ENCODE data around the gene SPIRE1. TPM values are rescaled to one million over a fixed set of nuclear protein-coding genes. Genes with fewer than 3 reads are reported as not detected.

The SPIRE1 gene
- total RNA-seq, 5 donors from 2014 or later (not counting 1 experiment from before 2014, with no cell fraction given): 1.1 to 2.9 (median 1.4) TPM

DNA sequence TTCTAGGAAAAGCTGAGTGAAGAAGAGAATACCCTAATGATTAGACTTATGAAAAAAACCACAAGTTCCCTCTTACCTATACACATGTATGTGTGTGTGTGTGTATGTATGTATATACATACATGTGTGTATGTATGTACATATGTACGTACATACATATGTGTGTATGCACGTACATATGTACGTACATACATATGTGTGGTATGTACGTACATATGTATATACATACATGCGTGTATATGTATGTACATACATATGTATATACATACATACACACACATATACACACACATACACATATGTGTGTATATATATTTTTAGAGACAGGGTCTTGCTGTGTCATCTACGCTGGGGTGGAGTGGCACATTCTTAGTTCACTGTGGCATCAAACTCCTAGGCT is 196.6 kb downstream of the SPIRE1 start:
- POLR2A ChIA-PET: interaction anchor here in 1 of 2 donors (0.7 kb wide), 1 partner anchor 61 kb away, joined by 4 read pairs; no protein-coding TSS in a partner anchor
- H3K4me3 Mint-ChIP-seq: no peak overlapping the region
- H3K4me1 Mint-ChIP-seq: no peaks in the 10 kb centered on the region
- H3K36me3 Mint-ChIP-seq: no peaks in the 10 kb centered on the region
- CTCF ChIA-PET: no interaction called here
- ATAC-seq (replicated peaks in 1 of 4): no peak
- no peaks in the 10 kb centered on the region for H3K27me3 Mint-ChIP-seq
- no peak for DNase-seq
- H3K27ac ChIP-seq (ENCODE audit: low read length): no peak overlapping the region
- no peak overlapping the region for H3K27ac Mint-ChIP-seq
- no peaks in the 10 kb centered on the region for H3K9me3 Mint-ChIP-seq
- H3K4me1 ChIP-seq (ENCODE audit: control insufficient read depth in 1 of 2, extremely low read depth in 1 of 2, insufficient read depth in 2 of 2, low read length in 2 of 2): no peaks in the 10 kb centered on the region
- no peaks in the 10 kb centered on the region for H3K27me3 ChIP-seq (replicated peaks in 1 of 2; ENCODE audit: control insufficient read depth in 2 of 2, extremely low read depth in 1 of 2, insufficient read depth in 2 of 2, low read length in 1 of 2)
- H3K36me3 ChIP-seq (ENCODE audit: control insufficient read depth in 2 of 2, extremely low read depth in 1 of 2, insufficient read depth in 1 of 2, low read length in 1 of 2): no peaks in the 10 kb centered on the region
- H3K9me3 ChIP-seq: no peaks in the 10 kb centered on the region
- WGBS (ENCODE audit: insufficient coverage): no CpG with 5 or more reads among the region's 6 CpGs
- no peak overlapping the region for H3K4me3 ChIP-seq (ENCODE audit: control insufficient read depth in 1 of 2, extremely low read depth in 1 of 2, low read length in 1 of 2)

DNA sequence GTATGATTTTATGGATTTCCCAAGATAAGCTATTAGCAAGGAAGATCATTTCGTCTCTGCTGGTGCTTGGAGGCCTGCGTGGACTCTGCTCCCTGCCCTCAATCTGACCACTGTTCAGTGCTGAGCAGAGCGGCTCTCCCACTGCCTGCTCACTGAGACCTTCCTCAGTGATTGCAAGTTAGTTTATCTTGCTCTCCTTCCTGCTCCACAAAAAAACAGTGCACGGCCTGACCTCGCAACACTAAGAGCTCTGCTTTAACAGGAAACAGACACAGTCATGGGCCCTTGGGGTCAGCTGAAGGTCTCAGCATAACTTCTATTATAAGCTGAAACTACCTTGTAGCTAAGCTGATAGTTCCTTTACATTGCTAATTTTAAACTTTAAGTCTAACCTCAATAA is 197.0 kb downstream of the SPIRE1 start:
- POLR2A ChIA-PET: interaction anchor here (0.7 kb wide), 2 partner anchors 14 to 61 kb away, joined by 4 to 5 read pairs; no protein-coding TSS in a partner anchor
- H3K27me3 Mint-ChIP-seq: no peaks in the 10 kb centered on the region
- H3K27ac Mint-ChIP-seq: no peak overlapping the region

DNA sequence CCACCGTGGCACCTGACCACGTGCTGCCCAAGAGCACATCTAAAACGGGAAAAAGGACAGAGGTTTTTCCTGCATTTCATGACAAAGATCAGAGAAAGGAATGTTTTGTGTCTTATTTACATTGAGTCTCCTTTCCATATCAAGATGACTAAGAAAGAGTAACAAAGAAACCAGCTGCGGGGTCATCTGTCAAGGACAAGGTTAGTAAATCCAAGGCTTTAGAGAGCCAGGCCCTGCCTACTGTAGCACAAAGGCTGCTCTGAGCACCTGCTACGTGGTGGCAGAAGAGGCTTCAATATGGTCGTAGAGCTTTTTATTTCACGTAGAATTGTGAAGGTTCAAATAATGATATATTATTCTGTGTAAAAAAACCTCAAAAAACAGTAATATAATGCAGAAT is 199.1 kb downstream of the SPIRE1 start:
- DNase-seq (no peak), ATAC-seq (replicated peaks in 1 of 4) (no peak)
- no peaks in the 10 kb centered on the region for H3K27me3 Mint-ChIP-seq
- no CpG with 5 or more reads among the region's 7 CpGs for whole genome bisulfite sequencing (ENCODE audit: insufficient coverage)
- H3K4me3 ChIP-seq (ENCODE audit: control insufficient read depth in 1 of 2, extremely low read depth in 1 of 2, low read length in 1 of 2): no peak overlapping the region
- H3K4me1 Mint-ChIP-seq: no peaks in the 10 kb centered on the region
- no peaks in the 10 kb centered on the region for H3K9me3 ChIP-seq
- H3K27ac Mint-ChIP-seq: no peak overlapping the region
- ChIA-PET POLR2A (no interaction called here), CTCF (no interaction called here)
- no peaks in the 10 kb centered on the region for H3K36me3 Mint-ChIP-seq
- H3K27me3 ChIP-seq (replicated peaks in 1 of 2; ENCODE audit: control insufficient read depth in 2 of 2, extremely low read depth in 1 of 2, insufficient read depth in 2 of 2, low read length in 1 of 2): no peaks in the 10 kb centered on the region
- no peak overlapping the region for H3K27ac ChIP-seq (ENCODE audit: low read length)
- H3K9me3 Mint-ChIP-seq: no peaks in the 10 kb centered on the region
- H3K4me3 Mint-ChIP-seq: no peak overlapping the region
- no peaks in the 10 kb centered on the region for H3K4me1 ChIP-seq (ENCODE audit: control insufficient read depth in 1 of 2, extremely low read depth in 1 of 2, insufficient read depth in 2 of 2, low read length in 2 of 2)
- H3K36me3 ChIP-seq (ENCODE audit: control insufficient read depth in 2 of 2, extremely low read depth in 1 of 2, insufficient read depth in 1 of 2, low read length in 1 of 2): no peaks in the 10 kb centered on the region

More for the DNA sequence above, 197.0 kb downstream of the SPIRE1 start:
- CTCF ChIA-PET: no interaction called here
- no peaks in the 10 kb centered on the region for H3K9me3 ChIP-seq
- no peaks in the 10 kb centered on the region for H3K27me3 ChIP-seq (replicated peaks in 1 of 2; ENCODE audit: control insufficient read depth in 2 of 2, extremely low read depth in 1 of 2, insufficient read depth in 2 of 2, low read length in 1 of 2)
- DNase-seq (no peak), ATAC-seq (replicated peaks in 1 of 4) (no peak)
- H3K36me3 ChIP-seq (ENCODE audit: control insufficient read depth in 2 of 2, extremely low read depth in 1 of 2, insufficient read depth in 1 of 2, low read length in 1 of 2): no peaks in the 10 kb centered on the region
- H3K4me3 ChIP-seq (ENCODE audit: control insufficient read depth in 1 of 2, extremely low read depth in 1 of 2, low read length in 1 of 2): no peak overlapping the region
- WGBS (ENCODE audit: insufficient coverage): 76% methylated on average over 5 of the region's 5 CpGs
- Mint-ChIP-seq H3K36me3 (no peaks in the 10 kb centered on the region), H3K4me1 (no peaks in the 10 kb centered on the region), H3K4me3 (no peak overlapping the region), H3K9me3 (no peaks in the 10 kb centered on the region)
- H3K4me1 ChIP-seq (ENCODE audit: control insufficient read depth in 1 of 2, extremely low read depth in 1 of 2, insufficient read depth in 2 of 2, low read length in 2 of 2): no peaks in the 10 kb centered on the region
- H3K27ac ChIP-seq (ENCODE audit: low read length): no peak overlapping the region

DNA sequence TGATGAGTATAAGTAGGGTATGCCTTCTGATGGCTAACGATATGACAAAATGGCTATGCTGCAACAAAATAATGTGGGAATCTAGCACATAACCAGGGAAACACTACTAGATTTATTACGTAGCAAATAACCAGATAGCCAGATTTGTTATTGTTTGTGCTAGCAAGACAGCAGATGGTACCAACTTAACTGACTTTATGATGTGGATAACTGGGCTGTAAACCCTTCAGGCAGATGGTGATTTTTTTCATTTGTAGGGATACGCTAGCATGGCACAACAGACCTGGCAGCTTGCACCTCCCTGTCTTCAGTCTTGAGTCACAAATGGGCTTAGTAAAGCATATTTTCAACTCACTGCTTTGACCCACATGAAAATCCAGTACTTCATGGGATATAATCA is 201.5 kb downstream of the SPIRE1 start:
- Mint-ChIP-seq H3K27ac (no peak overlapping the region), H3K36me3 (no peaks in the 10 kb centered on the region), H3K27me3 (no peaks in the 10 kb centered on the region), H3K4me3 (no peak overlapping the region), H3K9me3 (no peaks in the 10 kb centered on the region), H3K4me1 (no peaks in the 10 kb centered on the region)
- no peaks in the 10 kb centered on the region for H3K4me1 ChIP-seq (ENCODE audit: control insufficient read depth in 1 of 2, extremely low read depth in 1 of 2, insufficient read depth in 2 of 2, low read length in 2 of 2)
- H3K27me3 ChIP-seq (replicated peaks in 1 of 2; ENCODE audit: control insufficient read depth in 2 of 2, extremely low read depth in 1 of 2, insufficient read depth in 2 of 2, low read length in 1 of 2): no peaks in the 10 kb centered on the region
- POLR2A ChIA-PET: no interaction called here
- H3K27ac ChIP-seq (ENCODE audit: low read length): no peak overlapping the region
- H3K36me3 ChIP-seq (ENCODE audit: control insufficient read depth in 2 of 2, extremely low read depth in 1 of 2, insufficient read depth in 1 of 2, low read length in 1 of 2): no peaks in the 10 kb centered on the region
- H3K4me3 ChIP-seq (ENCODE audit: control insufficient read depth in 1 of 2, extremely low read depth in 1 of 2, low read length in 1 of 2): no peak overlapping the region
- no CpG with 5 or more reads among the region's 3 CpGs for WGBS (ENCODE audit: insufficient coverage)
- DNase-seq (no peak), ATAC-seq (replicated peaks in 1 of 4) (no peak)
- CTCF ChIA-PET: no interaction called here
- no peaks in the 10 kb centered on the region for H3K9me3 ChIP-seq

DNA sequence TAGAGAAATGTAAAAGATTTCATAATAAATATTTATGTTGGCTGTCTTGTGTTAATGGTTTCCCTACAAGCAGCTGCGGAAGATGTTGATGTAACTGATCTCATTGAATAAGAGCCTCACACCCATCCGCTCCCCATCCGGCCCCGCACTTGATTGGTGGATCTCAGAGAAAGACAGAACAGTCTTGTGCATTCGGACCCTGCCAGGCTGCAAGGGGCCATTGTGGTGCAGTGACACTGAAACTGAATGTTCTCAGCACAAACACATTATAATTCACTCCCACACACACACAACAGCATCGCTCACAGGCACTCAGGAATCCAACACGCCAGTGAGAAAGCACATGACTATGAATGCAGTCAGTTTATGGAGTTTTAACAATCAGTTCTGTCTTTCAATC is 202.4 kb downstream of the SPIRE1 start:
- H3K27me3 Mint-ChIP-seq: no peaks in the 10 kb centered on the region
- ChIA-PET POLR2A (interaction anchor here in 1 of 2 donors (0.7 kb wide), 1 partner anchor 782 kb away, joined by 5 read pairs; no protein-coding TSS in a partner anchor), CTCF (no interaction called here)
- WGBS (ENCODE audit: insufficient coverage): 91% methylated on average over 4 of the region's 7 CpGs
- Histone ChIP-seq H3K9me3 (no peaks in the 10 kb centered on the region), H3K27ac (ENCODE audit: low read length) (no peak overlapping the region), H3K36me3 (ENCODE audit: control insufficient read depth in 2 of 2, extremely low read depth in 1 of 2, insufficient read depth in 1 of 2, low read length in 1 of 2) (no peaks in the 10 kb centered on the region), H3K27me3 (replicated peaks in 1 of 2; ENCODE audit: control insufficient read depth in 2 of 2, extremely low read depth in 1 of 2, insufficient read depth in 2 of 2, low read length in 1 of 2) (no peaks in the 10 kb centered on the region), H3K4me3 (ENCODE audit: control insufficient read depth in 1 of 2, extremely low read depth in 1 of 2, low read length in 1 of 2) (no peak overlapping the region), H3K4me1 (ENCODE audit: control insufficient read depth in 1 of 2, extremely low read depth in 1 of 2, insufficient read depth in 2 of 2, low read length in 2 of 2) (no peaks in the 10 kb centered on the region)
- H3K27ac Mint-ChIP-seq: no peak overlapping the region
- H3K36me3 Mint-ChIP-seq: no peaks in the 10 kb centered on the region
- no peaks in the 10 kb centered on the region for H3K9me3 Mint-ChIP-seq
- DNase-seq (no peak), ATAC-seq (replicated peaks in 1 of 4) (no peak)
- no peaks in the 10 kb centered on the region for H3K4me1 Mint-ChIP-seq
- no peak overlapping the region for H3K4me3 Mint-ChIP-seq

DNA sequence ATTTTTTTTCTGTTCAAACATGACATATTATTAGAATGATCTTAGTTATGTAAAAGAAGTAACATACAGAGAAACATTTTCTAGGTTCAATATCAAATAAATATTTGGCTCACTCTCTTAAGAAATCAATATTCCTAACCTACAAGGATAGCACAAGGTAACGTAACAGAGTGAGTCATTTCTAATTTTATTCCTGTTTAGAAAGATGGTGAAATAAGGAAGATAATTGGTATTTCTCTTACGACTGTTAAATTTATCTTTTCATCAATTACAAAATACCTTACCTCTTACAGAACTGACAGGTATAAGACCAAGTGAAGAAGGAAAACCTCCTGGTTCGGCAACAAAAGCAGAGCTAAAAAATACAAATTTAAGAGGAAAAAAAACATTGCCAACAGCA is 205.1 kb downstream of the SPIRE1 start:
- Histone ChIP-seq H3K9me3 (no peaks in the 10 kb centered on the region), H3K4me1 (ENCODE audit: control insufficient read depth in 1 of 2, extremely low read depth in 1 of 2, insufficient read depth in 2 of 2, low read length in 2 of 2) (no peaks in the 10 kb centered on the region), H3K27ac (ENCODE audit: low read length) (no peak overlapping the region), H3K36me3 (ENCODE audit: control insufficient read depth in 2 of 2, extremely low read depth in 1 of 2, insufficient read depth in 1 of 2, low read length in 1 of 2) (no peaks in the 10 kb centered on the region), H3K27me3 (replicated peaks in 1 of 2; ENCODE audit: control insufficient read depth in 2 of 2, extremely low read depth in 1 of 2, insufficient read depth in 2 of 2, low read length in 1 of 2) (no peaks in the 10 kb centered on the region), H3K4me3 (ENCODE audit: control insufficient read depth in 1 of 2, extremely low read depth in 1 of 2, low read length in 1 of 2) (no peak overlapping the region)
- no peaks in the 10 kb centered on the region for H3K27me3 Mint-ChIP-seq
- no peak for DNase-seq
- no peak for ATAC-seq (replicated peaks in 1 of 4)
- peaks cover 7% of the 10 kb centered on the region for H3K36me3 Mint-ChIP-seq
- no peaks in the 10 kb centered on the region for H3K4me1 Mint-ChIP-seq
- H3K27ac Mint-ChIP-seq: no peak overlapping the region
- no peaks in the 10 kb centered on the region for H3K9me3 Mint-ChIP-seq
- WGBS (ENCODE audit: insufficient coverage): no CpG with 5 or more reads among the region's 3 CpGs
- CTCF ChIA-PET: interaction anchor here in 1 of 2 donors (0.6 kb wide), 1 partner anchor 20 kb away, joined by 7 read pairs; no protein-coding TSS in a partner anchor
- POLR2A ChIA-PET: interaction anchor here in 1 of 2 donors (0.6 kb wide), 1 partner anchor 343 kb away, joined by 5 read pairs; no protein-coding TSS in a partner anchor
- H3K4me3 Mint-ChIP-seq: no peak overlapping the region

DNA sequence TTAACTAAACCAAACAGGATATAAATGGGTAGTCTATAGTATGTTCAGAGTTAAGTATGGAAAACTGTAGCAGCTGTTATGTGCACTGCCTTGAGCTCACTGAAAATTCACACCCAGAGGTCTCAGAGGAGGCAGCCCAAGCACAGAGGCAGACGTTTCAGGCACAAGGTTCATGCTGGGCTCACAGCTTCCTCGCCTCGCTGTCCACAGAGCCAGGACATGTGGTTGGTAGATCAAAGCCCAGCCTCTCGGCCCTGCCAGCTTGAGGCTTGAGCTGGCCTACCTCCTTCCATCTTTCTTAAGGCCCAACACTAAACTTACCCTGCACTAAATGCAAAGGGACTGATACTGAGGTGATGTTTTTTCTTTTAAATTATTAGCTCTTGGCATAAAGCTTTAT is 206.5 kb downstream of the SPIRE1 start:
- Mint-ChIP-seq H3K27ac (no peak overlapping the region), H3K4me1 (no peaks in the 10 kb centered on the region), H3K9me3 (no peaks in the 10 kb centered on the region), H3K4me3 (no peak overlapping the region), H3K36me3 (peaks cover 7% of the 10 kb centered on the region), H3K27me3 (no peaks in the 10 kb centered on the region)
- no peak for ATAC-seq (replicated peaks in 1 of 4)
- POLR2A ChIA-PET: no interaction called here
- Histone ChIP-seq H3K27me3 (replicated peaks in 1 of 2; ENCODE audit: control insufficient read depth in 2 of 2, extremely low read depth in 1 of 2, insufficient read depth in 2 of 2, low read length in 1 of 2) (no peaks in the 10 kb centered on the region), H3K4me1 (ENCODE audit: control insufficient read depth in 1 of 2, extremely low read depth in 1 of 2, insufficient read depth in 2 of 2, low read length in 2 of 2) (no peaks in the 10 kb centered on the region), H3K36me3 (ENCODE audit: control insufficient read depth in 2 of 2, extremely low read depth in 1 of 2, insufficient read depth in 1 of 2, low read length in 1 of 2) (no peaks in the 10 kb centered on the region), H3K4me3 (ENCODE audit: control insufficient read depth in 1 of 2, extremely low read depth in 1 of 2, low read length in 1 of 2) (no peak overlapping the region), H3K27ac (ENCODE audit: low read length) (no peak overlapping the region), H3K9me3 (no peaks in the 10 kb centered on the region)
- DNase-seq: no peak
- 86% methylated on average over 3 of the region's 4 CpGs for WGBS (ENCODE audit: insufficient coverage)
- CTCF ChIA-PET: interaction anchor here in 1 of 2 donors (0.6 kb wide), 1 partner anchor 171 kb away, joined by 4 read pairs; no protein-coding TSS in a partner anchor

All from T-cell (primary cell).